GM19463 (cell line): ENCODE results near the gene CCDC8.
"Not testable (repeated sequence)": the region's sequence is repeated elsewhere in the genome, so short reads cannot be mapped to it uniquely, and the experiment has no call there.

Experiments
- ATAC-seq: cut with Tn5 transposase; IDR thresholded peaks from one replicate; pipeline ENCODE4 v1.9.1; 2021; ENCODE audit warnings: mild to moderate bottlenecking, moderate library complexity; ENCODE audit not compliant: unreplicated experiment

The CCDC8 gene

GRCh38 chr19:46404753-46405468, 8.5 kb downstream of the CCDC8 start:
- ATAC-seq, result no peak

- no peak for ATAC-seq
Observed at GRCh38 chr19:46404055-46404752, 9.2 kb downstream of the CCDC8 start.

GRCh38 chr19:46402725-46403124, 10.6 kb downstream of the CCDC8 start:
- no peak for ATAC-seq

- ATAC-seq, result not testable (repeated sequence)
Observed at GRCh38 chr19:46397801-46398479, 15.4 kb downstream of the CCDC8 start.

DNA sequence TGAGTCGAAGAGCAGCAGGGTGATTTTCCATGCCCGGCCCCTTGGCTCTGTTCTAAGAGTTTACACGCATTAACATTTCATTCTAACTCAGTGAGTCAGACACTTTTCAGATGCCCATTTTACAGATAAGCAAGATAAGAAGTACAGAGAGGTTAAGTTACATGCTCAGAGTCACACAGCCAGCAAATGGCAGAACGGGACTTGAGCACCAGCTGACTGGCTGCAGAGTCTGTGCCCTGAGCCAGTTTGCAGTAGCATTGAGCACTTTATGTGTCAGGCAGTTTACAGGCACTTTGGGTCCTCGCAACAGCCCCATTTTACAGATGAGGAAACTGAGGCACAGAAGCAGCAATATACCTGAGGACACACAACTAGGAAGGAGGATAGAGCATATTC, 19.0 kb downstream of the CCDC8 start:
- no peak for ATAC-seq

GRCh38 chr19:46393456-46394401, 19.6 kb downstream of the CCDC8 start:
- ATAC-seq, result no peak

GRCh38 chr19:46392837-46393236, 20.5 kb downstream of the CCDC8 start:
- no peak for ATAC-seq

DNA sequence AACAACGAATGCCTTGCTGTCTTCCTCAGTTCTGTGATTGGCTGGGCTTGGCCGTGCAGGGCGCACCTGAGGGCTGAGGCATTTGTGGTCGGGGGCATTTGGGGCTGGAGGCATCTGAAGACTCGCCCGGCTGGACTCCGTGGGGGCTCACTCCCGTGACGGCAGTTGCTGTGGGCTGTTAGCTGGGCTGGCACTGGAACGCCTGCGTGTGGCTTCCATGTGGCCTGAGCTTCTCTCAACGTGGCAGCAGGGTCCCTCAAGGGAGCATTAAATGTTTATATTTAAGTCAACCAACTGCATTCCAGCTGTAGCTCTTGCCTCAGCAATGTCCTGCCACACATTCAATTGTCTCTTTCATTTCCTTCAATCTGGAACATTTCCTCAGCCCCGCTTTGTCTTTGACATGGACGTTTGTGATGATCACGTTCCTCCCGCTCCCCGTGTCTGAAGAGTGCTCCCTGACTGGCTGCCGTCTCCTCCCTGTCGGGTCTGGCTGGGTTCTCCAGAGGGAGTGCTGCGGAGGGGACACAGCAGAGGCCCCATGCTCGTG, 21.0 kb downstream of the CCDC8 start:
- no peak for ATAC-seq

GRCh38 chr19:46391296-46392251, 21.8 kb downstream of the CCDC8 start:
- ATAC-seq, result no peak

GRCh38 chr19:46390866-46391265, 22.5 kb downstream of the CCDC8 start:
- no peak for ATAC-seq

GRCh38 chr19:46390121-46390858, 23.1 kb downstream of the CCDC8 start:
- ATAC-seq, result no peak

DNA sequence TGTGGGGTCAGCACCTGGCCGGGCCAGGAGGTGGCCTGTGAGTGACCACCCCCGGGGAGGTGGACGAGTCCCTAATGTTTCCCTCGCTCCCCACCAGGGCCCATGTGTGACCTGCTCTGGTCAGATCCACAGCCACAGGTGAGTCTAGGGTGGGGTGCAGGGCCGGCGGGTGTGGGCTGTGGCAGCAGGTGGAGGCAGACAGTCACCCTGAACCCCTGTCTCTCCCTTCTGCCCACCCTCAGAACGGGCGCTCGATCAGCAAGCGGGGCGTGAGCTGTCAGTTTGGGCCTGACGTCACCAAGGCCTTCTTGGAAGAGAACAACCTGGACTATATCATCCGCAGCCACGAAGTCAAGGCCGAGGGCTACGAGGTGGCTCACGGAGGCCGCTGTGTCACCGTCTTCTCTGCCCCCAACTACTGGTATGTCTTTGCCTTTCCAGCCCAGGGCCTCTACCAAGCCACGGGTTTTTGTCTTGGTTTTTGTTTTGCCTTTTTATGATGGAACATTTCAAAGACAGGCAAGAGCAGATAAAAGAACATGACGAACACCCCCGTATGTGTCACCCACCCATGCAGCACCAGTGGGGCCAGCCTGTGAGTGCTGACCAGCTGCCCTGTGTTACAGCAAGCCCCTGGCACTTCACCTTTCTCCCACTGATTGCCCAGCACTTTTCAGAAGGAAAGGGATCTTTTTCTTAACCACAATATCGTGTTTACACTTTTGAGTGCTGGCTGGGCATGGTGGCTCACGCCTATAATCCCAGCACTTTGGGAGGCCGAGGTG, 24.9 kb downstream of the CCDC8 start:
- ATAC-seq, result no peak

DNA sequence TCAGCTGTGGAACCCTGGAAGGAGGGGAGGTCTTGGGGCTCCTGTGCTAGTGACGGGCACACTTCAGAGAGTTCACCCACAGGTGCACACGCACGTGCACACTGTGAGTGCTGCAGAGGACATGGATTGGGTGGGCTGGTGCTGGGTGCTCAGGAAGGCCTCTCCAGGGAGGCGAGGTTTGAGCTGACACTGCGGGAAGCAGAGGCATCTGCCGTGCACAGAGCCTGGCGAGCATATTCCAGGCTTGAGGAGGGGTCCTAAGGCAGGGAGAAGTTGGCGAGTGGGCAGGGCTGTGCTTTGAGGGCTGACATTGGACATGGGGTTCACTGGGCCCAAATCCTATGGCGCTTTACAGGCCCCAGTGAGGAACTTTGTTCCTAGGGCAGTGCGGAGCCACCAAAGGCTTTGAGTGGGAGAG, 25.6 kb downstream of the CCDC8 start:
- no peak for ATAC-seq

GRCh38 chr19:46386996-46387712, 26.2 kb downstream of the CCDC8 start:
- ATAC-seq, result no peak

DNA sequence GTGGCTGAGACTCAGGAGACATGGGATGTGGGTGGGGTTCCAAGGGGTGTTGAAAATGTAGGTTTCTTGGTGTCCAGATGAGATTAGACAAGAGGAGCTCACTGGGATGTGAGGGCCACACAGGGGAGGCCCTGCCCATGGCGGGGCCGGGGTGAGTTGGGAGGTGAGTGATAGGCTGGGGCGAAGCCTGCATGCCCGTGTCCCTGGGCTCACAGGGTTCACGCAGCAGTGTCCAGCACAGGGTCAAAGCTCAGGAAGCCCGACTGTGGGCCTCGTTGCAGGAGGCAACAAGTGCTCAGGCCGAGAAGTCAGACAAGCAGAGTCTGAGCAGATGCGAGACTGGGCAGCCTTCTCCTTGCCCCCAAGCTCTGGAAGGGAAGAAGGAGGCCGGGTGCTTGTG, 27.2 kb downstream of the CCDC8 start:
- ATAC-seq, result no peak

- no peak for ATAC-seq
Observed at GRCh38 chr19:46385636-46386035, 27.7 kb downstream of the CCDC8 start.

- no peak for ATAC-seq
Observed at GRCh38 chr19:46384396-46384795, 29.0 kb downstream of the CCDC8 start.
